GM12872 (cell line): ENCODE results near the gene FAM124A.
A peak's percentile ranks its signal among the peaks of the same experiment; 100 is the strongest.

Source experiments
- CTCF ChIP-seq: IDR thresholded peaks from 3 replicates; pipeline ENCODE4 v1.5.1; 2011; ENCODE audit warnings: low read depth, mild to moderate bottlenecking, low read length, moderate library complexity; ENCODE audit not compliant: insufficient read depth

Gene FAM124A

GRCh38 chr13:51258612-51259548, 36.7 kb downstream of the FAM124A start:
- TF ChIP-seq CTCF, result no peak

GRCh38 chr13:51260154-51260553, 38.0 kb downstream of the FAM124A start:
- no peak for TF ChIP-seq CTCF

GRCh38 chr13:51261610-51262249, 39.5 kb downstream of the FAM124A start:
- no peak for TF ChIP-seq CTCF

- peak; percentile 46 for TF ChIP-seq CTCF
Measured at GRCh38 chr13:51262501-51263211, 40.5 kb downstream of the FAM124A start.

- no peak for TF ChIP-seq CTCF
Measured at GRCh38 chr13:51266642-51267041, 44.4 kb downstream of the FAM124A start.

- TF ChIP-seq CTCF, result no peak
Measured at GRCh38 chr13:51267622-51268021, 45.4 kb downstream of the FAM124A start.

- TF ChIP-seq CTCF, result no peak
Measured at GRCh38 chr13:51269039-51269438, 46.8 kb downstream of the FAM124A start.
